Right atrium auricular region (tissue), 2 donors: ENCODE measurements around the gene DKK3. TPM values are rescaled to one million over a fixed set of nuclear protein-coding genes. Genes with fewer than 3 reads are reported as not detected.

ENCODE experiments used
- DNase-seq: peaks from one replicate; pipeline ENCODE4 v3.0.0-alpha.2; 2019; ENCODE audit warnings: low spot score
- H3K27ac ChIP-seq, 2 donors: fragments of 200-600 bp; sonication (generic); 1 replicate in 1 of 2; 2 replicates in 1 of 2; pipeline ENCODE4 v1.5.1; 2016 to 2019
- H3K27me3 ChIP-seq, 2 donors: fragments of 200-600 bp; sonication (generic); one replicate each; pipeline versions ENCODE4 v1.5.1 to v1.6.0; 2017 to 2019
- H3K36me3 ChIP-seq: fragments of 200-600 bp; sonication (generic); one replicate; pipeline ENCODE4 v1.5.1; 2016
- H3K4me1 ChIP-seq, 2 donors: fragments of 200-600 bp; sonication (generic); one replicate each; pipeline versions ENCODE4 v1.5.1 to v1.6.0; 2017 to 2019
- H3K4me3 ChIP-seq, 2 donors: fragments of 200-600 bp; sonication (generic); 1 replicate in 1 of 2; 2 replicates in 1 of 2; pipeline ENCODE4 v1.5.1; 2017 to 2019; ENCODE audit warnings: mild to moderate bottlenecking in 1 of 2, moderate library complexity in 1 of 2
- H3K9me3 ChIP-seq, 2 donors: fragments of 200-600 bp; sonication (generic); one replicate each; pipeline ENCODE4 v1.5.1; 2019
- total RNA-seq, 2 donors: library from RNA; depleted of rRNA; stranded (reverse); fragments of >200 nt; gene quantifications; one replicate each; pipeline ENCODE4 v1.1.0, GENCODE V29; 2016
- TF ChIP-seq, protein P1 (sequence below), 2 donors: fragments of 200-600 bp; sonication (generic); IDR thresholded peaks; one replicate each; pipeline ENCODE4 v1.5.1; 2019; ENCODE audit warnings: antibody characterized with exemption in 2 of 2

Gene DKK3
- total RNA-seq, 2 donors from 2014 or later, result 2,934 to 5,316 TPM

DNA sequence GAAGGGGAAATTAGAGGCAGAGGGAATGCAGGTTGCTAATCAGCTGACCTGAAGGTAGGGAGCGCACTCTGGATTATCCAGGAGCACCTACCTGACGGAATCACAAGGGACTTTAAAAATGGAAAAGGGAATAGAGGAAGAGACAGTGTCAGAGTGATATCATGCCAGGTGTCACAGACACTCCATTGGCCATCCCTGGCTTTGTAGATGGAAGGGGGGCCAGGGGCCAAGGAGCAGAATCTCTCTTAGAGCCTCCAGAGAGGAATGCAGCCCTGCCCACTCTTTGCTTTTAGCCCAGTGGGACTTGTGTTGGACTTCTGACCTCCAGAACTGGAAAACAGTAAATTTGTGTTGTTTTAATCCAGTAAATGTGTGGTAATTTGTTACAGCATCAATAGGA is 37.9 kb downstream of the DKK3 start:
- no peaks in the 10 kb centered on the region for H3K9me3 ChIP-seq
- no peaks in the 10 kb centered on the region for H3K27me3 ChIP-seq
- H3K4me3 ChIP-seq, result no peak overlapping the region
- peaks cover 0 to 100% of the 10 kb centered on the region in 2 donors for H3K4me1 ChIP-seq
- TF ChIP-seq, protein P1, sequence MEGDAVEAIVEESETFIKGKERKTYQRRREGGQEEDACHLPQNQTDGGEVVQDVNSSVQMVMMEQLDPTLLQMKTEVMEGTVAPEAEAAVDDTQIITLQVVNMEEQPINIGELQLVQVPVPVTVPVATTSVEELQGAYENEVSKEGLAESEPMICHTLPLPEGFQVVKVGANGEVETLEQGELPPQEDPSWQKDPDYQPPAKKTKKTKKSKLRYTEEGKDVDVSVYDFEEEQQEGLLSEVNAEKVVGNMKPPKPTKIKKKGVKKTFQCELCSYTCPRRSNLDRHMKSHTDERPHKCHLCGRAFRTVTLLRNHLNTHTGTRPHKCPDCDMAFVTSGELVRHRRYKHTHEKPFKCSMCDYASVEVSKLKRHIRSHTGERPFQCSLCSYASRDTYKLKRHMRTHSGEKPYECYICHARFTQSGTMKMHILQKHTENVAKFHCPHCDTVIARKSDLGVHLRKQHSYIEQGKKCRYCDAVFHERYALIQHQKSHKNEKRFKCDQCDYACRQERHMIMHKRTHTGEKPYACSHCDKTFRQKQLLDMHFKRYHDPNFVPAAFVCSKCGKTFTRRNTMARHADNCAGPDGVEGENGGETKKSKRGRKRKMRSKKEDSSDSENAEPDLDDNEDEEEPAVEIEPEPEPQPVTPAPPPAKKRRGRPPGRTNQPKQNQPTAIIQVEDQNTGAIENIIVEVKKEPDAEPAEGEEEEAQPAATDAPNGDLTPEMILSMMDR (IDR thresholded peaks at IDR 0.05), result no peak
- peak overlapping the region; percentile 76 to 93 for H3K27ac ChIP-seq
- no peak for DNase-seq
- peaks cover 12% of the 10 kb centered on the region for H3K36me3 ChIP-seq

DNA sequence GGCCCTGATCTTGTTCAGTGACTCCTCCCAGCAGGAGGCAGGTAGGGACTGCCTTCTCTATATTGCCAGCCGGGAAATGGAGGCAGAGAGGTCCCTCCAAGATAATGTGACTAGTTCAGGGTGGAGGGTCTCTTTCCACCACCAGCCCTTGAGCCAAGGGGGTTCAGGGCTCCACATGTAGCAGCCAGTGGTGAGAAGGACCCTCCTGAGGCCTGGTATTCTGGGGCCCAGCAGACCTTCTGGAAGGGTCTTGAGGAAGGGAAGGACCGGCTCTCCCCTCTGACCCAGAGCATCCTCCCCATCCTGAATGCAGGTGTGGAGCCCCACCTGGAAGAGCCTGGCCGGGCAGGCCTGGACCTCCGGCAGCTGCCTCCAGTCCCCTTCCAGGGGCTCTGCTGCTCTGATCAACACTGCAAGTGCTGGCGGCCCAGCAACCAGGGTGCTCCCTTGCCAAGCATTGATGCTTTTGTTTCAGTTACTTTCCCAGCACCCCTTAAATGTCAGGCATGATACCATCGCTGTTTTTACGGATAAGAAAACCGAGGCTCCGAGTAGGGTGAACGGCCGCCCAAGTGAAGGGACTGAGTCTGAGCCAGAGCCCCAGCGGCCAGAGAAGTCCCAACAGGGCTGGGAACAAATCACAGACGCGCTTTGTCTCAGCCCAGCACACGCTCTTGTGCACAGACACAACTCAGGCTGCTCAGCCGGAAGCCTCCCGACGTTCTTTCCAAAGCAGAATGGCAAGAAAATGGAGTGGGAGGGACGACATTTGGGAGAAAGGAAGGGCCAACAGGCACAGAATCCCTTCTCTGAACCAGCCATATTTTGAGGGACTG is 38.8 kb downstream of the DKK3 start:
- peaks cover 22% of the 10 kb centered on the region for H3K36me3 ChIP-seq
- no peak overlapping the region for H3K4me3 ChIP-seq
- H3K27me3 ChIP-seq, result no peaks in the 10 kb centered on the region
- TF ChIP-seq, protein P1 (IDR thresholded peaks at IDR 0.05), result peak in 1 of 2 donors; percentile 38
- no peak for DNase-seq
- H3K27ac ChIP-seq, result peak overlapping the region; percentile 76 to 93
- no peaks in the 10 kb centered on the region for H3K9me3 ChIP-seq
- H3K4me1 ChIP-seq, result peaks cover 0 to 100% of the 10 kb centered on the region in 2 donors

DNA sequence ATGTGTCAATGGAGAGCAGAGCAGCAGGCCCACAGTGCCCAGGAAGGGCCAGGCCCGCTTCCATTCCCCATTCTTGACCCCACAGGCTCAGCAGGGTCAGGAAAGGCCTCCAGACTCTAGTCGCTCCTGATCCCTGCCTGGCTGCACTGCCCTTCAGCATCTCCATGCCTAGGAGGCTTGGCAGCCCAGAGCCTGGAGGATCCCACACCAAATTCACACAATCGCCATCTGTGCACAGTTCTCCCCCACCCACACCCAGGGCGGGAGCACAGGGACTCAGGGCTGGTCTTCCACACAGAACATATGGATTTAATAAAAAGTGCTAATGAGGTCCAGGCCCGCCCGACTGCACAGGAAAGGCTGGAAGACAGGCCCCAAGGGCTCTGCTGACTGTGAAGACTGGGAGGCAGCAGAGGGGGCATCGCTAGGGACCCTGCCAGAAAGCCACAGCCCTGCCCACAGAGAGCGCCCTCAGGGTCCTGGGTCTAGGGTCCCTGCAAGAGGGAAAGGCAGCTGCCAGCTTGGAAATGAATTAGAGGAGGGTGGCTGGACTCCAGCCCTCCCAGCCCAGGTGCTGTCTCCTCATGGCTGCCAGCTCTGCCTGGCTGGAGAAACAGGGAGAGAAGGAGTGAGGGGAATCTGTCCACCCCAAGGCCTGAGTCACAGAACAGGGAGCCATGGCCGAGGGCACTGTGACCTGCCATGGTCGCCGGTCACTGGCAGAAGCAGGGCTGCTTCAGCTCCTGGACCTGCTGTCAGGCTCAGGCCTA is 39.7 kb downstream of the DKK3 start:
- H3K9me3 ChIP-seq, result no peaks in the 10 kb centered on the region
- TF ChIP-seq, protein P1 (IDR thresholded peaks at IDR 0.05), result no peak
- H3K27me3 ChIP-seq, result no peaks in the 10 kb centered on the region
- H3K4me1 ChIP-seq, result peaks cover 0 to 100% of the 10 kb centered on the region in 2 donors
- DNase-seq, result no peak
- H3K27ac ChIP-seq, result peak overlapping the region; percentile 76 to 93
- peaks cover 26% of the 10 kb centered on the region for H3K36me3 ChIP-seq
- H3K4me3 ChIP-seq, result no peak overlapping the region

- TF ChIP-seq, protein P1 (IDR thresholded peaks at IDR 0.05), result no peak
- DNase-seq, result no peak
- Histone ChIP-seq H3K36me3 (peaks cover 34% of the 10 kb centered on the region), H3K27ac (peak overlapping the region; percentile 76 to 93), H3K4me3 (no peak overlapping the region), H3K9me3 (no peaks in the 10 kb centered on the region), H3K27me3 (no peaks in the 10 kb centered on the region), H3K4me1 (peaks cover 0 to 99% of the 10 kb centered on the region in 2 donors)
These were observed 40.5 kb downstream of the DKK3 start for GRCh38 chr11:11967669-11968510.

DNA sequence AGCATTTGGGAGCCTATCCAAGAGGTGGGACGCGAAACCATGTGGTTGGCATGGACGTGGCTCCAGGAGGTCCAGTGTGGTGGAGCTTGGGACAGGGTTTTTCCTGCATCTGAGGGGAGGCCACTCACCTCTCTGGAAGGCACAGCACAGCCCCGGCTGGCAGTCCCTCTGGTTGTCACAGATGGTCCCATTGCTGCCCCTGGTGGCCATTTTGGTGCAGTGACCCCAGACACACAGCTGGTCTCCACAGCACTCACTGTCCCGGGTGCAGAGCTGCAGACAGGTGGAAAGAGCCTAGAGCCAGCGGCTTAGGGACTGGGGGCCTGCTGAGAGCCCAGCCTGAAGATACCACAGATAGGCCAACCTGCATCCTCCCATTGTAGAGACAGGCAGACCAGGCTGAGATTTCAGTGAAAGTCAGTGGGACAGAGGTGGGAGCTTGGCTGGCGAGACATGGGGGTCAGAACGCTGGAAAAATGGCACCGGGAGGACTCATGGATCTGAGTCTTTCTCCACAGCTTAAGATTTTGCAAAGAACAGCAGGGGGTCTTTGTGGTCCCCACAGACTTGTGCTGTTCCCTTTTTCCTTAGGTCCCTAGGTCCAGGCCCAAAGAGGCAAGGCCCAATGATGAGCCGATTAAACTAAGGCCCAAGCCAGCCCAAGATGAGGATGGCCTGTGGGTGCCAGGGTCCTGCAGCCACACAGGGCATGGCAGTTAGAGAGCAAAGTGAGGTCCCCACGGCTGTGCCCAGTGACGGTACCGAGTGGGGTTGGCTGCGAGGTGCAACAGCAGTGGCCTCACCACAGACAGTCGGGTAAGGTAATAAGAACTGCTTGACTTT is 41.4 kb downstream of the DKK3 start:
- DNase-seq, result peak; percentile 79
- Histone ChIP-seq H3K27me3 (no peaks in the 10 kb centered on the region), H3K27ac (peak overlapping the region; percentile 75 to 76), H3K4me3 (no peak overlapping the region), H3K9me3 (no peaks in the 10 kb centered on the region), H3K4me1 (peaks cover 0 to 98% of the 10 kb centered on the region in 2 donors), H3K36me3 (peaks cover 41% of the 10 kb centered on the region)
- TF ChIP-seq, protein P1 (IDR thresholded peaks at IDR 0.05), result peak; percentile 69 to 77
